Endometrial microvascular endothelial cells (primary cell): ENCODE data around the gene CETP. TPM values are rescaled to one million over a fixed set of nuclear protein-coding genes. Genes with fewer than 3 reads are reported as not detected.

Experiments
- in situ Hi-C: cut with HindIII; loops from 2 replicates; pipeline ENCODE4 v1.10.0; 2017; ENCODE audit warnings: low sequenced_read_pairs, low pct_unique_long_range_greater_than_20kb; ENCODE audit errors: inconsistent ontology term
- total RNA-seq: library from RNA; depleted of rRNA; stranded (reverse); fragments of >200 nt; gene quantifications from one replicate; pipeline ENCODE4 v1.2.3, GENCODE V29; 2015; ENCODE audit errors: inconsistent ontology term

Gene CETP
- total RNA-seq, 1 donor from 2014 or later, result 14.7 TPM

DNA sequence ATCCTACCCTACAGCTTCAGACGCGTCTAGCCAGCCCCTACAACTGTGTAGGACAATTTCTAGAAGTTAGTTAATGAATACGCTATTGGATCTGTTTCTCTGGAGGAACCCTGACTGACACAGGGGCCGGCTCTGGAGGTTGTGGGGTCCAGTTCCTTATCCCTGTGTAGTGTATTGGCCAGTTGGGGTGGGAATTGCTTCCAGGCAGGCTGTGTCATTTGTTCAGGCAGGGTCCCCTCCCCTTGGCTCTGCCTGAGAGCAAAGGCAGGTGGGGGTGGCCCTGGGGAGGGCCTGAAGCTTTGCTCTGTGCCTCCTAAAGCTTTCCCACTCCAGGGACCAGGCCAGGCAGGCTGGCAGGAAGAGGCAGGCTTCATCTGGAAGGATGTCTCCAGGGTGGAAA lies 11.7 kb upstream of the CETP start:
- in situ Hi-C loops, result no loop called here

DNA sequence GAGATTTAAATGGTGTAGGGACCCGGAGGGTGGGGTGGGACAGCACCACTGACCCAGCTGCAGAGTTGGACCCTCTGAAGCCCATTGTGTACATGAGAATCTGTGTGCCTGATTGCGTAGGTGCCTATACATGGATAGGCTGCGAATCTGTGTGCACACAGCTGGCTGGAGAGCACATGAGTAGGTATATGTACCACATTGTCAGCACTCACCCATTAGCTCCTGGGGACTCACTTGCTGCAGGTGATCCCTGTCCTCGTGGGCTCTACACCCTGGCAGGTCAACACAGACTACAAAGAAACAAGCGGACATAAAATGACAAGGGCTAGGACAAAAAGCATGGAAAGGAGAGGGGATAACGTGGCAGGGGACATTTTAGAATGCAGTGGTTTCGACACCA lies 11.3 kb upstream of the CETP start:
- in situ Hi-C loops, result no loop called here

DNA sequence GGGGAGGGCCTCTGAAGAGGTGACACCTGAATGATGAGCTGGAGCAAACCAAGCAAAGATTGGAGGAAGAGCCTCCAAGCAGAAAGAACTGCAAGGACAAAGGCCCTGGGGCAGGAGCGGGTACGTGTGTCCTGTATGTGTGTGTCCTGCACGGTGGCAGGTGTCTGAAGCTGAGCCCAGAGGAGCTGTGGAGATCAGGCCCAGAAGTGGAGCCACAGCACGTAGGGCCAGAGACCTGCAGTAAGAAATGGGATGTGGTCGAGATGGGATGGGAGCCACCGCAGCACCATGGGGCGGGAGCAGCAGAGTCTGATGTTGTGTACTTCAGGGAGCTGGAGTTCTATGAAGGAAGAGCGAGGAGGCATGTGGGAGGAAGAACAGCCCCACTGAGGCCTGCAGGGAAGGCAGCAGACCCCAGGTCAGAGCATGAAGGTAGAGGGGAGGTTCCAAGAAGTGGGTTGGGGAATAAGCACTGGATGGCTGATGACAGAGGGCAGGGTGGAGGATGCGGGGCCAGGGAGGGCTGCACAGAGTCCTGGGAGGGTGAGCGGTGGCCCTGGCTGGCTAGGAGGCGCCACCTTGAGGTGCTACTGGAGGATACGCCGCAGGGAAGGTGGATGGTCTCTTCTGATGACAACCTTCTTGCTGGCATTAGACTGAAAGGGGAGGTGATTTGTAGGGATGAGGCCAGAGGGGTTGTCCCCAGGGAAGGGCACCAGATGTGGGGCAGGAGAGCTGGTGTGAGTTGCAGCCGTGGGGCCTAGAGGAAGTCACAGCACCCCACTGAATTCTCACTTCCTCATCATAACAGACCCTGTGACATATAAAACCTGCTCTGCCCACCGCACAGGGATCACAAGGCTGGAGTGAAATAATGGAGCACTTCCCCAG lies 10.6 kb upstream of the CETP start:
- in situ Hi-C loops, result no loop called here

DNA sequence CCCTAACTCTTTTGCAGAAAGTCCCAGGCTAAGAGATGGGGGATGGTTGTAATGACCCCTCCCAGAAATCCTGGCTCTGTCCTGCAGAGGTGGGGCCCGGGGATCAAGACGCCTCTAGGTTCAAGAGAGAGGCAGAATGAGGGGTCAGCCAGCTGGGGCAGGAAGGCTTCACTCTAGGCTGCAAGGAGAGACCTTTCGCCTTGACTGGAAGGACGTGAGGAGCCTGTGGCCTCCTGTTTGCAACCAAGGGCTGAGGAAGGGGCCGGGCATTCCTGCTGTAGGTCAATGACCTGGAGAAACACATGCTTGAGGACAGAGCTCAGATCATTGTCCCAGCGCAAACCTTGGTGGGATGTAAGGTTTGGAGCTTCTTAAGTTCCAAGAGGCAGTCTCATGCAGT lies 8.7 kb upstream of the CETP start:
- in situ Hi-C loops, result no loop called here

DNA sequence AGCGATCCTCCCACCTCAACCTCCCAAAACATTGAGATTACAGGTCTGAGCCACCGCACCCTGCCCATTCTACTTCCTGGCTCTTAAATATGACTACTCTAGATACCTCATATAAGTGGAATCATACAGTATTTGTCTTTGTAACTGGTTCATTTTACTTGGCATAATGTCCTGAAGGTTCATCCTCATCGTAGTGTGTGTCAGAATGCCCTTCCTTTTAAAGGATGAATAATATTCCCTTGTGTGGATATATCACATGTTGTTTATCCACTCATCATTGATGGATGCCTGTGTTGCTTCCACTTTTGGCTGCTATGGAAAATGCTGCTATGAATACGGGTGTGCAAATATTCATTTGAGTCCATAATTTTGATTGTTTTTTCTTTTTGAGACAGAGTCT lies 5.7 kb upstream of the CETP start:
- in situ Hi-C loops, result no loop called here

DNA sequence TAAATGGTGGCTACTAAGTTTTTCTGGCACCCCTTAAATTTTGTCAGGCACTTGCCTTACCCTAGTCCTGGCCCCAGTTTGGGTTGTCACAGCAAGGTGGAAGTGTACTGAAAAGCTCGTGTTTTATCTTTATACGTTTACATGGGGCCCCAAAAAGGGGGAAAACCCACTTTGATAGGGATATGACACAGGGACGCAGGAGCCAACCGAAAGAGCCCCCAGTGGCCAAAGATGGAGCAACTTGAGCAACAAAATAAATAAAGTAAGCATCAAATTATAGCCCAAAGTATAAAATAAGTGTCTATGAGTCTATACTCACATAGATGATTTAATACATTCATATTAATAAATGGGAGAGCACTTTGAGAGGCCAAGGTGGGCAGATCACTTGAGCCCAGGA lies 5.0 kb upstream of the CETP start:
- in situ Hi-C loops, result no loop called here

DNA sequence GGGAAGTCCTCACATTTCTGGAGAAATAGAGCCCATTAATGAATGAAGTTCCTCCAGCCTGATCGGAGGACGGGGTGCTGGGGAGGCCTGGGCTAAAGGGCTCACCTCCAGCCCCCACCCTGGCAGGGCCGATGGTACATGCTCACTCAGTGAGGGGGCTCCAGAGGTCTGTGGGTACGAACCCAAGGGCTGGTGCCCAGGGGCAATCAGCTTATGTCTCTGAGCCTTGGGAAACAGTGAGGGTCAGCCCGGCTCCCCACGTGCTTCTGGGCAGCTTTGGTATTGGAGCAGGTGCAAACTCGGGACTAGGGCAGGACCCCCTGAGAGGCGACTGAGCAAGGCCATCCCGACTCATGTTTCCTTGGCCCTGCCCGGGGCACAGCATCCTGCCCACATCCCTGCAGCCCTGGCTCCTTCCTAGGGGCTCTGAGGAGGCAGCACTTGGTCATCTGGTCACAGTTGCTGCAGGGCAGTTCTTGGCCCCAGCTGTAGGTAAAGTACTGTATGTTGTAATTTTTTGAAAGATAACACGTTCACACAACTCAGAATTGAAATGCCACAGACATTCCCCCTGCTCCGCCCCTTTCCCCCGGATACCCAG lies 969 bp upstream of the CETP start:
- in situ Hi-C loops, result no loop called here

DNA sequence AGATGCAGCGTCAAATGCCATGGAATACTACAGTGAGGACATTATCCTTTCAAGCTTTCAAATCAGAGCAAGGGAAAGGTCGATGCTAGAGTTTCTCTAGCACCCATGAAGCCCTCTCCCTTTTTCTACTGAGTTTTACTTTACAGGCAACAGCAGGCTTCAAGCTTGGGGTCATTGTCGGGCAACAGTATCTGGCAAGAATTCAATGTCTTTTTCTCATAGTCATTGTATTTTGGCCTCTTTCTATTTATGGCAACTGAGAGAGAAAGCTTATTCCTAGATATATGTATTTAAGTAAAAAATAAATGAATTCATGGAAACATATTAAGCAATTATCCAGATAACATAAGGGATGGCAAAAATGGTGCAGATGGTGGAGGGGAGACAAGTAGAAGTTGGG lies 364 bp upstream of the CETP start:
- in situ Hi-C loops, result no loop called here

DNA sequence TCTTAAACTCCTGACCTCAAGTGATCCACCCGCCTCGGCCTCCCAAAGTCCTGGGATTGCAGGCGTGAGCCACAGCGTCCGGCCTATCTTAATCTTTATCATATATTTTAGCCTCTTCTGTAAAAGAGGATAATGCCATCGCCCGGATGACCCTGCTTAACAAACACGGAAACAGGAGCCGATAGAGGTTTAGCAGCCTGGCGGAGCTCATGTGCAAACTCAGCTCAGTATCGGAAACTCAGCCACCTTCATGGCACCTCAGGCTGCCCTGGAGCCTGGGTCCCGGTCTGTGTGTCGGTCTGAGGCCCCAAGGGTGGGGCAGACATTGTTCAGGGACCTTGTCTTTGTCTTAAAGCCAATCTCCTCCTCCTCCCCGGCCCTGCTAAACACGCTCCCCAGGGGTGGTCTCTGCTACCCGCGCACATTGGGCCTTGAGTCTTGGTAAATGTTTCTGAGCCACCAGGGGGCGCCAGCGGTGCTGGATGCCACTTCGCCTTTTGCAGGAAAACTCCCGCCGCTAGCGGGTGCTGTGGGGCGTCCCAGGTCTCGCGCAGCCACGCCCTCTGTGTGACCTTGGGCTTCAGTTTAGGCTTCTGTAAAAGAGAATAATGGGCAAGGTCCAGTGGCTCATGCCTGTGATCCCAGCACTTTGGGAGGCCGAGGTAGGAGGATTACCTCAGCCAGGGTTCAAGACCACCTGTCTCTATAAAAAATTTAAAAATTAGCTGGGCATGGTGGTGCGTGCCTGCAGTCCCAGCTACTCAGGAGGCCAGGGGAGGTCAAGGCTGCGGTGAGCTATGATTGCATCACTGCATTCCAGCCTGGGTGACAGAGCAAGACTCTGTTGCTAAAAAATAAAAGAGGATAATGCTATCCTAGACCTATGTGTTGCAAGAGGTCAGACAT lies 2.7 kb downstream of the CETP start:
- in situ Hi-C loops, result no loop called here

DNA sequence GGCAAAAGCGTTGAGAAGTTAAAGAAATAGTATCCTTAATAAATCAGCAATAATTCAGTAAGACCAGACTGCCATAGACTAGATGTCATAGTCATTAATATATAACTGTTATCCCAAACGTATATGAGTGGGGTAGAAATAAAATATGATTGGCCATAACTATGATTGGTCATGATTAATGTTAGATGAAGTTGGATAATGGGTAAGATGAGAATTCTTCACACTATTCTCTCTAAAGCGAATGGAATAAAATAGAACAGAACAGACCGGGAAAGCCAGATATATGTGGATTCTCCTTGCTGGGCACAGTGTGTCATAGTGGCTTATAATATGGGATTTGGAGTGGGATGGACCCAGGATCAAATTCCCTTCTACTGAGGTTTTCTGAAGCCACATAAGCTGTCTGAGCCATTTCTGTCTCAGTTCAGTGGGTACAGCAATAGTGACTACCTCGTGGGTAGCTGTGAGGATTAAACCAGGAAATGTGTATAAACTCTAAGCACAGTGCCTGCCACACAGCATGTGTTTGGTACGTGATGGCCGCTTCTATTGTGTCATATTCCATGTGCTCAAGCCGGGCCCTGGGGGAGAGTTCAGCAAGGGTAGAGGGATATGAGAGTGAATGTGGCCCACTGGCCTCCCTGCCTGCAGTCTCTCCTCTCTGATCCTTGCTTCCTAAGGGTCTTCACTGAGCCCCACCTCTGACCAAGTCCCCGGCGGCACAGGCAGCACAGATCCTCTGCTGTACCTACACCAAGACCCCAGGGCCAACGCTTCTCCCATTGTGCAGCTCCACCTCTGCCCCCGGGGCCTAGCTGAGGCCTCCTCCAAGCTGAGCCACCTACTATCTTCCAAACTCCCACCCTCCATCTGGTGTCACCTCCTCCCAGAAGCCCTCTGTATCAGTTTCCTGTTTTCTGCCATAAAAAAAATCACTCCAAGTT lies 3.7 kb downstream of the CETP start:
- in situ Hi-C loops, result no loop called here

DNA sequence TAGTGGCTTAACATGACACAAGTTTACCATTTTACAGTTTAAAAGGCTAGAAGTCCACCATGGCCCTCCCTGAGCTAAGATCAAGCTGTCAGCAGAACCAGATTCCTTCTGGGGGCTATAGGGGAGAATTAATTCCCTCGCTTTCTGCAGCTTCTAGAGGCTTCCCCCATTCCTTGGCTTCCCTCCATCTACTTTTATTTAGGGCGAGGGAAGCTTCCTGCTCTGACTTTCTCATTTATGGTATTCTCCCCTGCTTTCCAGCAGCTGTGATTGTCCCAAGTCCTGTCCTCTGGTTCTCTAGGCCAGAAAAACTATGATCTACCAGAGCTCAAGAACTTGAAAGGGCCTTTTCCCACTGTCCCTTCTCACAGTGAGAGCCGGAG lies 4.3 kb downstream of the CETP start:
- in situ Hi-C loops, result no loop called here

DNA sequence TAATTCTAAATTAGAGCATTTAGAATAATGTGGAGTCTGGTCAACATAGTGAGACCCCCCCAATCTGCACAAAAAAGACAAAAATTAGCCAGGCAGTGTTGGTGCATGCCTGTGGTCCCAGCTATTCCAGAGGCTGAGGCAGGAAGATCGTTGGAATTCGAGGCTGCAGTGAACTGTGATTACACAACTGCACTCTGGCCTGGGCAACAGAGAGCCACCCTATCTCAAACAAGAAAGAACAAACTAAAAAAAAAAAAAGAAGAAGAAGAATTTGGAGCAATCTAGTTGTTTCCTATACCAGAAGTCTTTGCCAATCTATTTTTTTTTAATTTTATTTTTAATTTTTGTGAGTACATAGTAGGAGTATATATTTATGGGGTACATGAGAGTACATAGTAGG lies 6.0 kb downstream of the CETP start:
- in situ Hi-C loops, result no loop called here

DNA sequence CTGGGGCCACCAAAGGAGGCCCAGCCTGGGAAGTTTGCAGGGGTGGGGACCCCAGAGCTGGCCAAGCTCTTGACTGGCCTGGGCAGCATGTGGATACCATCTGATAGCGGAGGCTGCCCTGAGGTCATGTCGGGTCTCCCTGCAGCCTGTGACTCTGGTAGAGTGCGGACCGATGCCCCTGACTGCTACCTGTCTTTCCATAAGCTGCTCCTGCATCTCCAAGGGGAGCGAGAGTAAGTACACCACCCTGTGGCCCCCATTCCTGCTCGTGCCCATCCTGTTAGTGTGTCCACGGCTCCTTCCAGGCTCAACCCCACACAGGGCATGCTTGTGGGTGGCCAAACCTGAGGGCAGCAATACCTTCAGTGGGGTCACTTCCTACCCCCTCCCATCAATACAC lies 8.0 kb downstream of the CETP start:
- in situ Hi-C loops, result no loop called here

DNA sequence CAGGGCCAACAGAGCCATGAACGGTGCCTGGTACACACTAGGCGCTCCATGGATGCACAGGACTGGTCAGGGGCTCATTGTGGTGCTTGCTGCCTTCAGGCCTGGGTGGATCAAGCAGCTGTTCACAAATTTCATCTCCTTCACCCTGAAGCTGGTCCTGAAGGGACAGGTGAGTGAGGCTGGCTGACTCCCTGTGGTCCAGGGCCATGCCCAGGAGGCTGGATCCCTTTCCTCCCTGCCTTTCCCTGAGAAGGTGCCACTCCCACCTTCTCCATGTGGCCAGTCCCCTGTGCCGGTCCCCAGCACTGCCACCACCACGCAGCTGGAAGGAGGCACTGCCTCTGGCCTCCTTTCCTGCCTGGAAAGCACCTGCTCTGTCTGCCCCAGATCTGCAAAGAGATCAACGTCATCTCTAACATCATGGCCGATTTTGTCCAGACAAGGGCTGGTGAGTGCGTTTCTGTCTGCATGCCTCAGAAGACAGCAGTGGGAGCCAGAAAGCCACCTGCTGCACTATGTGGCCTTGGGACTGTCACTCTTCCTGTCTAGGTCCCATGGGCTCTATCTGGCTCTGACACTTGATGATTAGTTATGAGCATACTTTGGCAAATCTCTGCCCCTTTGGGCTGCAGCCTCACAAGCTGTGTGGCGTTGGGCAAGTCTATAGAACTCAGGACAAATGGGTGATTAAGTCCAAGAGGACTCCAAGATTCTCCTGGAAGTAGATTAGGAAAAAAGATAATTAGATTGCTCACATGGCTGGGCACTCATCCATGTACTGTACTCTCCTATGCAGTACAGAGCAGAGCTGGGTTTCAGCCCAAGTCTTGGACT lies 9.4 kb downstream of the CETP start:
- in situ Hi-C loops, result no loop called here

DNA sequence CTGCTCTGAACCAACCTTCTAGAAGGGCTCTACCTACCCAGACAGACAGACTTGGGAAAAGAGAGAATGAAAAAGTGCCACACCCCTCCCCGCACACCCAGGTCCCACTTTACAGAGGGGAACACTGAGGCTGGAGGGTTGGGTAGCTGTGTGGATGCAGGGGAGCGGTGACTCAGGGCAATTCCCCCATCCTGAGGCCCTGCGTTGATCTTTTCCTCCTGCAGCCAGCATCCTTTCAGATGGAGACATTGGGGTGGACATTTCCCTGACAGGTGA lies 10.0 kb downstream of the CETP start:
- in situ Hi-C loops, result no loop called here

DNA sequence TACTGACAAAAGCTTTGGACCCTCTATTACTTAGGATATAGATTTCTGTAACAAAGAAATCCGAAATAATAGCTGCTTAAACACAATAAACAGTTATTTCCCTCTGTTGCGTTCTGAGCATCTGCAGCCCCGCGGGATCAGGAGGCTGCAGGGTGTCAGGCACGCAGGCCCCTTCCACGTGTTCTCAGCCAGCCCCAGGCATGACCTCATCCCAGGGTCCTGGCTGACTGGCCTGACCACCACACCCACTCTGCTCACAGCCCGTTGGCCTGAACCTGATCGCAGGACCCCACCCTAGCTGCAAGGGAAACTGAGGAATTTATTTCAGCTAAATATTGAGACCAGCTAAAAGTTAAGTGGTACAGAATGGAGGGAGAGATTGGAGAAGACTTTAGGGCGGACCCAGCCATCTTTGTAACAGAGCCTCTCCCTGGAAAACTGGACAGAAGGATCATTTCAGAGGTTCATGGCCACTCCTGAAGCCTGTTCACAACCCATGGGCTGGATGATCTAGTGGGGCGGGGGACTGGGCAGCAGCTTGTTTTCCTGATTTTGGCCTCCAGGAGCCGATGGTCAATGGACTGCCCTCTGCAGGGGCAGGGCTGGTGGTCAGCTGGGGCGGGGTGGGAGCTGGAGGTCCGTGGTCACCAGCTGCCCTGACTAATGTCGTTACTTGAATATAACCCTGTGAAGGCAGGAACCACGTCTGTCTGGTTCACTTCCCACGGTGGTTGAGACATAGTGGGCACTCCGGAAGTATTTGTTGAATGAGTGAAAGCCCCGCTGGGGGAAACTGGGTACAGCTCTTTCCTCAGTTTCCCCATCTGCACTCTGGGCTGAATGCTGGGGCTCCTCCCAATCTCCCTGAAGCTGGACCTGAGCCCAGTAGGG lies 10.9 kb downstream of the CETP start:
- in situ Hi-C loops, result no loop called here

DNA sequence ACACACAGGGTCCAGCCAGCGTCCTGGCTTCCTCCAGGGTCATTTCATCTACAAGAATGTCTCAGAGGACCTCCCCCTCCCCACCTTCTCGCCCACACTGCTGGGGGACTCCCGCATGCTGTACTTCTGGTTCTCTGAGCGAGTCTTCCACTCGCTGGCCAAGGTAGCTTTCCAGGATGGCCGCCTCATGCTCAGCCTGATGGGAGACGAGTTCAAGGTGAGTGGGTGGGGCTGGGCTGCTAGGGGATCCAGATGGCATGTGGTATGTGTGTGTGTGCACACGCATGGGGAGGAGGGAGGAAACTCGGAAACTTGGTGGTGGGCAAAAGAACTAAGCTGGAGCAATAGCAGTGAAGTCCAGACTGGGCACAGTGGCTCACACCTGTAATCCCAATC lies 11.5 kb downstream of the CETP start:
- in situ Hi-C loops, result no loop called here
